ENCODE data around the gene ADAMTS13. TPM values are rescaled to one million over a fixed set of nuclear protein-coding genes. Genes with fewer than 3 reads are reported as not detected.

The ADAMTS13 gene
- total RNA-seq, 4 donors from 2014 or later = 1.1 to 2.7 (median 1.8) TPM

DNA sequence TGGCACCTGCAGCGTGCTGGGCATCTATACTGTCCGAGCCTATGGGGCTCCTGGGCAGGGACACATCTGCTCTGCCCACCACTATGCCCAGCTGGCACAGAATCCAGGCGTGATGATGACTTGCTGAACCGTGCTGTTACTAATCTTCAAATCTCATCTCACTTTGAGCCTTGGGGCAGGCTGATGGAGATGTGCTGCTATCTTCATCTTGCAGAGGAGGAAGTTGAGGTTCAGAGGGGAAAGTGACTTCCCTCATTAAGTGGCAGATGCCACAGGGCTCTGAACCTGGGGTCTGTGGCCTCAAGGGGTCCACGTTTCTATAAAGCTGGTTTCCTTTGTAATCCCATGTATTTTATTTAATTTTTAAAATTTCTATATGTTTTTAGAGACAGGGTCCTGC lies 52.0 kb downstream of the ADAMTS13 start:
- TF ChIP-seq POLR2A (IDR thresholded peaks at IDR 0.05) = no peak
- TF ChIP-seq, protein P1, sequence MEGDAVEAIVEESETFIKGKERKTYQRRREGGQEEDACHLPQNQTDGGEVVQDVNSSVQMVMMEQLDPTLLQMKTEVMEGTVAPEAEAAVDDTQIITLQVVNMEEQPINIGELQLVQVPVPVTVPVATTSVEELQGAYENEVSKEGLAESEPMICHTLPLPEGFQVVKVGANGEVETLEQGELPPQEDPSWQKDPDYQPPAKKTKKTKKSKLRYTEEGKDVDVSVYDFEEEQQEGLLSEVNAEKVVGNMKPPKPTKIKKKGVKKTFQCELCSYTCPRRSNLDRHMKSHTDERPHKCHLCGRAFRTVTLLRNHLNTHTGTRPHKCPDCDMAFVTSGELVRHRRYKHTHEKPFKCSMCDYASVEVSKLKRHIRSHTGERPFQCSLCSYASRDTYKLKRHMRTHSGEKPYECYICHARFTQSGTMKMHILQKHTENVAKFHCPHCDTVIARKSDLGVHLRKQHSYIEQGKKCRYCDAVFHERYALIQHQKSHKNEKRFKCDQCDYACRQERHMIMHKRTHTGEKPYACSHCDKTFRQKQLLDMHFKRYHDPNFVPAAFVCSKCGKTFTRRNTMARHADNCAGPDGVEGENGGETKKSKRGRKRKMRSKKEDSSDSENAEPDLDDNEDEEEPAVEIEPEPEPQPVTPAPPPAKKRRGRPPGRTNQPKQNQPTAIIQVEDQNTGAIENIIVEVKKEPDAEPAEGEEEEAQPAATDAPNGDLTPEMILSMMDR (IDR thresholded peaks at IDR 0.05) = no peak
- DNase-seq (ENCODE audit: low spot score in 2 of 2) = no peak
- no peak overlapping the region for H3K4me3 ChIP-seq (ENCODE audit: low read depth, poor library complexity, severe bottlenecking)
- intact Hi-C loops (cut with DNase I; ENCODE audit: low total_unique reads) = no loop called here
- 42 to 52% methylated on average over 5 of the region's 5 CpGs for WGBS, 2 donors

GRCh38 chr9:133474853-133475252 lies 52.7 kb downstream of the ADAMTS13 start:
- no peak overlapping the region for H3K4me3 ChIP-seq (ENCODE audit: low read depth, poor library complexity, severe bottlenecking)
- 77 to 83% methylated on average over 17 to 20 of the region's 20 CpGs for WGBS, 2 donors
- DNase-seq (ENCODE audit: low spot score in 2 of 2) = no peak
- TF ChIP-seq, protein P1 (IDR thresholded peaks at IDR 0.05) = no peak
- TF ChIP-seq POLR2A (IDR thresholded peaks at IDR 0.05) = no peak
- intact Hi-C loops (cut with DNase I; ENCODE audit: low total_unique reads) = no loop called here

- intact Hi-C loops (cut with DNase I; ENCODE audit: low total_unique reads) = no loop called here
- H3K4me3 ChIP-seq (ENCODE audit: low read depth, poor library complexity, severe bottlenecking) = no peak overlapping the region
- no peak for DNase-seq (ENCODE audit: low spot score in 2 of 2)
- WGBS, 2 donors = 82 to 92% methylated on average over 19 to 26 of the region's 27 CpGs
- TF ChIP-seq POLR2A (IDR thresholded peaks at IDR 0.05) = no peak
- TF ChIP-seq, protein P1 (IDR thresholded peaks at IDR 0.05) = no peak
Measured at GRCh38 chr9:133475292-133476012, 53.3 kb downstream of the ADAMTS13 start.

DNA sequence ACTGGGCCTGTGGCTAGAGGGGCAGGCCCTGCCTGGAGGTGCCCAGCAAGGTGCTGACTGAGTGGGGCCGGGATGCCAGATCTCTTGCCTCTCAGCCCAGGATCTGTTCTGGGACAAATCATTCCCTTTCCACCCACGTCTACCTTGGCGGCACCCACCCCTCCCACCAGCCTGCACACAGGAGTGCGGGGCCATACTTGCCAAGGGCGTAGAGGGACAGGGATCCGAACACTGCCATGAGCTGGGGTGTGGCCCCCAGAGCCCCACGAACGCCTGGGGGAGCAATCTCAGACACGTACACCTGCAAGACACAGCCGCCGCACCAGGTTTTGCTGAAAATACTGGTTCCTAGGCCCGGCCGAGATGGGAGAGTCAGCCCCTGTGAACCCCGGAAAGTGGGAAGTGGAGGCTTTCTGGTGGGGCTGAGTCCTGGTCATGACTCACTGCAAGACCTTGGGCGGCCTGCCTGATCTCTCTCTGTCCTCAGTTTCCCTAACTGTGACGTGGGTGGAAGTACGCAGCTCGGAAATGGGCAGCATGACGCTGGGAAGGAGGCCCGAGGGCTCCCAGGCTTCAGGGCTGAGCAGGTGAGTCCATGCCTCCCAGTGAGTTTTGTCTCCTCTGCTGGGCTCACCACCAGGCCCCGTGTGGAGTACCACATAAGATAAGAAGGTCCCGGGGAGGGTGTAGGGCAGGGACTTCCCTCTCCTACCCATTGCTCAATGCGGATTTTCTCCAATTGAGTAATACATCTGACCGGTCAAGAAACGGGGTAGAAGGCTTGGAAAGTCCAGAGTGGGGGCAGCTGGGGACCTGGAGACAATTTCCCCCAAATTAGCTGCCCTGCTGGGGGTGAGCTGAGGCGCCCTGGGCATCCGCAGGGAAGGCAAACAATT lies 54.1 kb downstream of the ADAMTS13 start:
- intact Hi-C loops (cut with DNase I; ENCODE audit: low total_unique reads) = no loop called here
- TF ChIP-seq, protein P1 (IDR thresholded peaks at IDR 0.05) = no peak
- TF ChIP-seq POLR2A (IDR thresholded peaks at IDR 0.05) = no peak
- 79 to 85% methylated on average over 25 to 27 of the region's 27 CpGs for WGBS, 2 donors
- no peak overlapping the region for H3K4me3 ChIP-seq (ENCODE audit: low read depth, poor library complexity, severe bottlenecking)
- DNase-seq (ENCODE audit: low spot score in 2 of 2) = no peak

DNA sequence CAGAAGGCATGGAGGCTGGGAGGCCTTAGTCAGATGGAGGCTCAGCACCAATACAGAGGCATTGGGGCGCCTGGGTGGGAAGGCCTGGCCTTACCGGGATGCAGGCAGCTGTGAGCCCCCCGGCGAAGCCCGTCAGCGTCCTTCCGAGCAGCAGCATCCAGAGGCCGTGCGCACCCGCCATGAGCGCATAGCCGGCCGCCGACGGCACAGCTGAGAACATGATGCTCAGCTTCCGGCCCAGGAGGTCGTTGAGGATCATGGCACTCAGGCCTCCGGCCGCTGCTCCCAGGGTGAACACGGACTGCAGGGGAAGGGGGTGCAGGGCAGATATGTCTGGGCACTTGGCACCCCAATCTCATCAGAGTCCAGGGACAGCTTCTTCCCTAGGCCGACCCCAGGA lies 54.8 kb downstream of the ADAMTS13 start:
- no peak for DNase-seq (ENCODE audit: low spot score in 2 of 2)
- TF ChIP-seq, protein P1 (IDR thresholded peaks at IDR 0.05) = no peak
- TF ChIP-seq POLR2A (IDR thresholded peaks at IDR 0.05) = no peak
- intact Hi-C loops (cut with DNase I; ENCODE audit: low total_unique reads) = no loop called here
- H3K4me3 ChIP-seq (ENCODE audit: low read depth, poor library complexity, severe bottlenecking) = no peak overlapping the region
- 88 to 93% methylated on average over 6 to 9 of the region's 21 CpGs for WGBS, 2 donors
